K562 (cell line): ENCODE measurements around the gene SLC25A44. TPM values are rescaled to one million over a fixed set of nuclear protein-coding genes. Genes with fewer than 3 reads are reported as not detected.

Source experiments
- ATAC-seq: fragments of 200-7000 bp; cut with Tn5 transposase; 3 replicates; pipeline ENCODE4 v1.9.1; 2020; ENCODE audit warnings: moderate library complexity
- BruUV-seq: library from RNA; stranded (reverse); fragments of 400-500 nt; replicated peaks from 2 replicates; lab custom pipeline; 2021; lab: Mats Ljungman, UMichigan
- CTCF ChIA-PET: fragments of 300-600 bp; formaldehyde crosslinking; extraction: SDS; loops from one replicate; lab custom pipeline; 2021; ENCODE audit warnings: low intra/inter-chr PET ratio; lab: Yijun Ruan, JAX
- POLR2A ChIA-PET: fragments of 300-600, 350-650 bp; sonication (Branson Sonifier 250); formaldehyde crosslinking; extraction: SDS; loops from one replicate; lab custom pipeline; 2021; ENCODE audit warnings: antibody characterized with exemption, inconsistent platforms; lab: Yijun Ruan, JAX
- DNase-seq, 4 experiments: peaks; one replicate each; pipeline versions ENCODE4 v3.0.0 to v3.0.0-alpha.2; 2011 to 2018; ENCODE audit warnings: low spot score in 3 of 4, mixed read lengths in 3 of 4; ENCODE audit errors: extremely low read depth in 1 of 4
- FAIRE-seq: peaks from 2 replicates; lab custom pipeline; 2011; peaks lifted over from hg19 to GRCh38; lab: Jason Lieb, UNC
- H2AFZ ChIP-seq: 2 replicates; pipeline ENCODE4 v1.6.0; 2011; ENCODE audit warnings: low read depth, low read length, control low read depth, inconsistent platforms
- H3K27ac ChIP-seq: fragments of 200-600 bp; 3 replicates; pipeline ENCODE4 v1.8.0; 2011; ENCODE audit warnings: low read depth, mild to moderate bottlenecking, control low read depth, inconsistent platforms, low read length, moderate library complexity, mixed read lengths; ENCODE audit errors: extremely low read depth
- H3K27me3 ChIP-seq, 2 experiments: fragments of 300-600 bp in 1 of 2; 2 replicates in 1 of 2; 3 replicates in 1 of 2; pipeline versions ENCODE4 v1.6.0 to v1.8.0; 2011; ENCODE audit warnings: inconsistent platforms in 2 of 2, low read length in 2 of 2, mild to moderate bottlenecking in 1 of 2, mixed read lengths in 1 of 2, moderate library complexity in 1 of 2; ENCODE audit not compliant: control insufficient read depth in 2 of 2, insufficient read depth in 2 of 2
- H3K36me3 ChIP-seq: fragments of 300-600 bp; 3 replicates; pipeline ENCODE4 v1.8.0; 2011; ENCODE audit warnings: mild to moderate bottlenecking, low read length, inconsistent platforms; ENCODE audit not compliant: control insufficient read depth, insufficient read depth
- H3K4me1 ChIP-seq, 2 experiments: fragments of 200-600 bp in 1 of 2; replicated peaks in 1 of 2; 2 replicates in 1 of 2; 3 replicates in 1 of 2; pipeline versions ENCODE4 v1.5.1 to v1.8.0; 2011; ENCODE audit warnings: inconsistent platforms in 2 of 2, low read length in 2 of 2, mild to moderate bottlenecking in 1 of 2, mixed read lengths in 1 of 2, moderate library complexity in 1 of 2; ENCODE audit not compliant: control insufficient read depth in 2 of 2, insufficient read depth in 2 of 2
- H3K4me2 ChIP-seq: 2 replicates; pipeline ENCODE4 v1.6.1; 2011; ENCODE audit warnings: low read length, control low read depth, inconsistent platforms, mixed read lengths; ENCODE audit not compliant: insufficient read depth
- H3K4me3 ChIP-seq: fragments of 200-600 bp; sonication (generic), shearing (Covaris generic); 2 replicates; pipeline ENCODE4 v1.5.1; 2016; ENCODE audit warnings: control low read depth, inconsistent platforms
- H3K79me2 ChIP-seq: fragments of 200-600 bp; 3 replicates; pipeline ENCODE4 v1.8.0; 2011; ENCODE audit warnings: low read length, inconsistent platforms; ENCODE audit not compliant: control insufficient read depth, insufficient read depth
- H3K9ac ChIP-seq, 2 experiments: 2 replicates each; pipeline versions ENCODE4 v1.6.0 to v1.6.1; 2011; ENCODE audit warnings: low read depth in 2 of 2, low read length in 2 of 2, control low read depth in 1 of 2, inconsistent platforms in 1 of 2, mild to moderate bottlenecking in 1 of 2, mixed read lengths in 1 of 2; ENCODE audit not compliant: insufficient read depth in 1 of 2
- H3K9me1 ChIP-seq: one replicate; pipeline ENCODE4 v1.6.0; 2011; ENCODE audit warnings: inconsistent platforms, mild to moderate bottlenecking, low read length, moderate library complexity; ENCODE audit not compliant: control insufficient read depth, insufficient read depth
- H3K9me3 ChIP-seq: replicated peaks from 2 replicates; pipeline ENCODE4 v1.5.1; 2011; ENCODE audit warnings: low read depth, low read length, inconsistent platforms; ENCODE audit not compliant: control insufficient read depth, insufficient read depth
- H4K20me1 ChIP-seq: replicated peaks from 2 replicates; pipeline ENCODE4 v1.6.1; 2011; ENCODE audit warnings: low read length, inconsistent platforms, mixed read lengths; ENCODE audit not compliant: control insufficient read depth, insufficient read depth
- BRF1 ChIP-seq: IDR thresholded peaks from 3 replicates; pipeline ENCODE4 v1.6.1; 2011; ENCODE audit warnings: borderline replicate concordance, mild to moderate bottlenecking; ENCODE audit not compliant: insufficient read length; ENCODE audit errors: extremely low read depth
- MTF1 ChIP-seq: fragments of 250-450 bp; sonication (Bioruptor Pico); IDR thresholded peaks from 2 replicates; pipeline ENCODE4 v1.9.0; 2021; ENCODE audit warnings: moderate library complexity, mild to moderate bottlenecking, inconsistent platforms, borderline replicate concordance
- RBM25 ChIP-seq: fragments of 200-400 bp; formaldehyde crosslinking; IDR thresholded peaks from 2 replicates; pipeline ENCODE4 v1.6.1; 2018; ENCODE audit warnings: low read length, low read depth, moderate library complexity; ENCODE audit not compliant: severe bottlenecking
- SMAD4 ChIP-seq: fragments of 250-450 bp; sonication (Bioruptor Pico); conservative IDR thresholded peaks from 2 replicates; pipeline ENCODE4 v1.8.0; 2021; ENCODE audit warnings: inconsistent platforms, mild to moderate bottlenecking, moderate library complexity
- SREBF1 ChIP-seq: fragments of 150-350 bp; IDR thresholded peaks from 2 replicates; pipeline ENCODE4 v1.6.1; 2014; ENCODE audit warnings: antibody characterized with exemption, low read depth, low read length, borderline replicate concordance
- TAF15 ChIP-seq: fragments of 200-400 bp; formaldehyde crosslinking; IDR thresholded peaks from 2 replicates; pipeline ENCODE4 v1.6.1; 2017; ENCODE audit warnings: mild to moderate bottlenecking, low read depth, low read length, moderate library complexity
- TSC22D4 ChIP-seq: fragments of 450-650 bp; IDR thresholded peaks from 2 replicates; pipeline ENCODE4 v1.6.1; 2016; ENCODE audit warnings: missing genetic modification characterization, missing biosample characterization, control low read depth
- ZNF121 ChIP-seq: sonication (generic); formaldehyde crosslinking; conservative IDR thresholded peaks from 2 replicates; pipeline ENCODE4 v1.8.0; 2022; ENCODE audit warnings: missing genetic modification reagents
- ZNF263 ChIP-seq: sonication (generic); formaldehyde crosslinking; IDR thresholded peaks from 2 replicates; pipeline ENCODE4 v1.8.0; 2022; ENCODE audit warnings: mild to moderate bottlenecking, missing genetic modification reagents, borderline replicate concordance
- WGBS: fragments of 100-300 bp; shearing (Covaris generic); methylation state at CpG from one replicate; pipeline ENCODE4 v1.1.6; 2016; ENCODE audit warnings: low coverage, mixed read lengths; ENCODE audit not compliant: insufficient coverage; ENCODE audit errors: missing lambda C conversion rate; 5-methylcytosine and 5-hydroxymethylcytosine counted together
- in situ Hi-C: fragments of 300-500 bp; cut with MboI; formaldehyde crosslinking; loops from 4 replicates; pipeline ENCODE4 v1.15.0; 2018; ENCODE audit warnings: inconsistent platforms, mixed read lengths
- intact Hi-C: fragments of 100-400 bp; cut with micrococcal nuclease; formaldehyde crosslinking; loops from 2 replicates; pipeline ENCODE4 v1.14.2; 2022
- polyA plus RNA-seq, 8 experiments: library from polyadenylated mRNA; depleted of rRNA in 4 of 8; stranded (reverse) in 5 of 8; unstranded in 3 of 8; fragments of >200 nt; fragmentation: Nextera tagmentation in 2 of 8; fragmentation: Illumina TruSeq in 1 of 8; extraction: Ambion mirVana in 2 of 8; extraction: Trizol in 1 of 8; gene quantifications; 2 replicates each; pipeline versions ENCODE4 v1.2.1 to v1.2.3, GENCODE V29; 2011 to 2014; ENCODE audit warnings: inconsistent platforms in 1 of 8, missing spikeins in 1 of 8
- total RNA-seq, 7 experiments: library from RNA; depleted of rRNA in 6 of 7; stranded (reverse); fragments of >200 nt in 6 of 7; fragmentation: Illumina TruSeq in 2 of 7; extraction: Trizol in 2 of 7; gene quantifications; 2 replicates each; pipeline versions ENCODE4 v1.2.1 to v1.2.3, GENCODE V29; 2011 to 2021; ENCODE audit warnings: low replicate concordance in 1 of 7

SLC25A44 gene
- total and polyA plus RNA-seq, 9 of the 15 experiments (the other 6 are each of a cell fraction or from before 2014, with no cell fraction given), result 4.4 to 22.8 (median 12.5) TPM

GRCh38 chr1:156217871-156218270 lies 24.0 kb downstream of the SLC25A44 start:
- Histone ChIP-seq H3K9me1 (no peaks in the 10 kb centered on the region), H3K4me3 (no peak overlapping the region)
- in situ Hi-C loops, result no loop called here

DNA sequence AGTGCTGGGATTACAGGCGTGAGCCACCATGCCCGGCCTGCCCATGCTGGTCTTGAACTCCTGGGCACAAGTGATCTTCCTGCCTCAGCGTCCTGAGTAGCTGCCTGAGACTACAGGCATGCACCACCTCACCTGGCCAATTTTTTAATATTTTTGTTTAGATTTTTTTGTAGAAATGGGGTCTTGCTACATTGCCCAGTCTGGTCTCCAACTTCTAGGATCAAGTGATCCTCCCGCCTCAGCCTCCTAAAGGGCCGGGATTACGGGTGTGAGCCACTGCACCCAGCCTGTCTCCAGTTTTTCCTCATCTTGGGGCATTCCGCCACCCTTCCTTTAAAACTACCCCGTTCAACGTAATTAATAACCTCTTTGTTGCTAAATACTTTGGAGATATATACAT lies 26.3 kb downstream of the SLC25A44 start:
- Histone ChIP-seq H3K4me1 (peaks cover 0 to 4% of the 10 kb centered on the region in 2 experiments; a peak in 1 of 5 replicates), H4K20me1 (no peaks in the 10 kb centered on the region), H3K36me3 (peaks cover 43% of the 10 kb centered on the region; the same call in 2 of the 3 replicates), H3K79me2 (peaks cover 12% of the 10 kb centered on the region), H3K4me3 (no peak overlapping the region), H3K9ac (no peak overlapping the region), H2AFZ (no peak overlapping the region), H3K27ac (no peak overlapping the region), H3K27me3 (no peaks in the 10 kb centered on the region), H3K4me2 (no peak overlapping the region), H3K9me3 (no peaks in the 10 kb centered on the region; the same call in 1 of the 2 replicates), H3K9me1 (no peaks in the 10 kb centered on the region)
- no peak for FAIRE-seq
- WGBS, result 92% methylated on average over 9 of the region's 9 CpGs
- DNase-seq, result no peak
- intact Hi-C loops, result no loop called here
- CTCF ChIA-PET, result no interaction called here
- in situ Hi-C loops, result loop anchor here (5.0 kb wide), 1 partner anchor 128 kb away; no protein-coding TSS in a partner anchor
- no peak for ATAC-seq
- POLR2A ChIA-PET, result interaction anchor here (0.6 kb wide), 1 partner anchor 56 kb away, joined by 3 read pairs; no protein-coding TSS in a partner anchor
- BruUV-seq, result no TSS peak
- TF ChIP-seq SREBF1, result no peak
- TF ChIP-seq RBM25, result peak; percentile 10
- peak; percentile 92 for TF ChIP-seq ZNF121 (CRISPR knock-in tag)
- TF ChIP-seq TSC22D4 (tag), result no peak

More at GRCh38 chr1:156217871-156218270, 24.0 kb downstream of the SLC25A44 start:
- 45% methylated on average over 2 of the region's 2 CpGs for WGBS
- Histone ChIP-seq H3K27ac (no peak overlapping the region), H3K9ac (no peak overlapping the region), H3K36me3 (peaks cover 40% of the 10 kb centered on the region; the same call in 2 of the 3 replicates), H4K20me1 (no peaks in the 10 kb centered on the region), H2AFZ (no peak overlapping the region), H3K4me1 (peaks cover 7 to 11% of the 10 kb centered on the region in 2 experiments; a peak in 4 of 5 replicates), H3K9me3 (no peaks in the 10 kb centered on the region; the same call in 1 of the 2 replicates), H3K79me2 (peaks cover 31% of the 10 kb centered on the region), H3K4me2 (no peak overlapping the region), H3K27me3 (no peaks in the 10 kb centered on the region)
- no TSS peak for BruUV-seq
- ChIA-PET POLR2A (interaction anchor here (0.7 to 0.9 kb wide), 2 partner anchors 24 to 44 kb away, joined by 3 to 4 read pairs; partner anchors contain the start of gene SLC25A44), CTCF (interaction anchor here (0.6 kb wide), 1 partner anchor 121 kb away, joined by 7 read pairs; no protein-coding TSS in a partner anchor)
- ATAC-seq (no peak), FAIRE-seq (no peak), DNase-seq (no peak)
- TF ChIP-seq SMAD4 (CRISPR knock-in tag) (no peak), ZNF263 (CRISPR knock-in tag) (no peak), BRF1 (no peak), MTF1 (no peak), TAF15 (no peak)
- intact Hi-C loops, result no loop called here
